NCI-H128 (cell line): Measurements from ENCODE around the gene ST6GAL1.

ENCODE experiments used
- DNase-seq: peaks from one replicate; lab custom pipeline; 2025; ENCODE audit not compliant: unreplicated experiment; lab: John Stamatoyannopoulos, UW

The ST6GAL1 gene

GRCh38 chr3:187103251-187103650 lies 172.9 kb downstream of the ST6GAL1 start:
- DNase-seq = no peak

GRCh38 chr3:187104342-187104741 lies 174.0 kb downstream of the ST6GAL1 start:
- DNase-seq = no peak

GRCh38 chr3:187104933-187105332 lies 174.6 kb downstream of the ST6GAL1 start:
- DNase-seq = no peak

DNA sequence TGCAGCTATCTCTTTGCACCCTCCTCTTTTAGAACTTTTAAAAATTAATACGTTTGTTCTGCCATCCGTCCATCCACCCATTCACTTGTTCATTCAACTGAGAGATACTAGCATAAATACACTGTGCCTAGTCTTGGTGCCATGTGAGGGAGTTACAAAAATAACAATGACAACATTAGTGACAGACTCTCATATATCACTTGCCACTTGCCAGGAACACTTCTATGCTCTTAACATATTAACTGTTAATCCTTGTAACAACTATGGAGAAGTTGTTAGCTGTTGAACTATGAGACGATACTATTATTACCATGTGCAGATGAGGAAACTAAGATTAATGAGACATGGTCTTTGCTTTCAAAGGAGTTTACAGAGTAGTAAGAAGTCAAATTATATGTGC lies 175.4 kb downstream of the ST6GAL1 start:
- DNase-seq = no peak

DNA sequence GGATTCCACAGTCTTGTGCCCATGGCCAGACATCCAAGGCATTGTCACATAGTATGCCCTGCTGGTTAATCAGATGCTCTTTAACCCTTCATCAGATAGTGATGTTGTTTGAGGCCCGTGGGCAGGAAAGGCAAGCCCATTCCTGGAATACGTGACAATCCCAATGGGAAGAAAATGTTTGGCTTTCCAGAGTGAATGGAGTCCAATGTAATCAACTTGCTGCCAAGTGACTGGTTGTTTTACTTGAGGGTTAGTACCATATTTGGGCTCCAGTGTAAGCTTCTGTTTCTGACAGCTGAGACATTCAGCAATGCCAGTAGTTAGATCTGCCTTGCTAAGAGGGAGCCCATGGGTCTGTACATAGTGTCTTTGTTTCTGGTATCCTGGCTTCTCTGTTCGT lies 177.7 kb downstream of the ST6GAL1 start:
- DNase-seq = no peak

GRCh38 chr3:187110156-187110555 lies 179.8 kb downstream of the ST6GAL1 start:
- no peak for DNase-seq

- no peak for DNase-seq
Observed at GRCh38 chr3:187112934-187113793, 182.8 kb downstream of the ST6GAL1 start.

GRCh38 chr3:187114511-187114910 lies 184.2 kb downstream of the ST6GAL1 start:
- no peak for DNase-seq

DNA sequence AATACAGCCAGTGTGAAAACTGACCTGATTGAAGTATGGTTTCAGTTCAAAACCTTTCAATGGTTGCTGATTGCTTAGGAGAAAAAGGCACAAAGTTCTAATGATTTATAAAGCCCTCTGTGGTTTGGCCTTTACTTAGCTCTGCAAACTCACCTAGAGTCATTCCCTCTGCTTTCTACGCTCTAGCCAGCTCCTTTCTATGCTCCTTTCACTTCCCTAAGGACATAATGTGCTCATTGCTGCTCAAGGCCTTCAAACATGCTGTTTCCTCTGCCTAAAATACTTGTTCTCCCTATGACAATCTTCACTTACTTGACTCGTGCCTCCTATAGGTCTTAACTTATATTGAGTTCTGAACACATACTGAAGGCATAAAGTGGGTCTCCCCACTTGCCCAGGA lies 190.0 kb downstream of the ST6GAL1 start:
- no peak for DNase-seq

DNA sequence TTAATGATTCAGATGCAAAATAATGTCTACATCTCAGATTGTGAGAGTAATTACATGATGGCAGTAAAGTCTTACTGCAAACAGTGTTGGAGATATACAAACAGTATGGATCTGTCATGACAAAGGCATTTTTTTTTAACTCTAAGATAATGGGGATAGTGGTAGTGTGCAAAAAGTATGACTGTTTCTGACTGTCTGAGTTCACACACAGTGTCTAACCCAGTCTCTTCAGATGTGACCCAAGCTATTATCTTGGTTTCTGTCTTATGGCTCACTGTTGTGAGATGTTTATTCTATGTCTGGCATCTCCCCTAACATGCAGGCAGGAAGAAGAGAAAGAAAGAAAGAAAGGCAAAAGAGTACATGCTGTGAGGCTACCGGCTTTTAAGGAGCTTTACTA lies 191.9 kb downstream of the ST6GAL1 start:
- DNase-seq = no peak

- DNase-seq = no peak
Observed at GRCh38 chr3:187125319-187126031, 195.1 kb downstream of the ST6GAL1 start.
